HG03565 (cell line): ENCODE data around the gene CELSR1.

Source experiments
- ATAC-seq: cut with Tn5 transposase; IDR thresholded peaks from one replicate; pipeline ENCODE4 v1.9.1; 2021; ENCODE audit warnings: mild to moderate bottlenecking, moderate library complexity; ENCODE audit not compliant: unreplicated experiment

CELSR1 gene

DNA sequence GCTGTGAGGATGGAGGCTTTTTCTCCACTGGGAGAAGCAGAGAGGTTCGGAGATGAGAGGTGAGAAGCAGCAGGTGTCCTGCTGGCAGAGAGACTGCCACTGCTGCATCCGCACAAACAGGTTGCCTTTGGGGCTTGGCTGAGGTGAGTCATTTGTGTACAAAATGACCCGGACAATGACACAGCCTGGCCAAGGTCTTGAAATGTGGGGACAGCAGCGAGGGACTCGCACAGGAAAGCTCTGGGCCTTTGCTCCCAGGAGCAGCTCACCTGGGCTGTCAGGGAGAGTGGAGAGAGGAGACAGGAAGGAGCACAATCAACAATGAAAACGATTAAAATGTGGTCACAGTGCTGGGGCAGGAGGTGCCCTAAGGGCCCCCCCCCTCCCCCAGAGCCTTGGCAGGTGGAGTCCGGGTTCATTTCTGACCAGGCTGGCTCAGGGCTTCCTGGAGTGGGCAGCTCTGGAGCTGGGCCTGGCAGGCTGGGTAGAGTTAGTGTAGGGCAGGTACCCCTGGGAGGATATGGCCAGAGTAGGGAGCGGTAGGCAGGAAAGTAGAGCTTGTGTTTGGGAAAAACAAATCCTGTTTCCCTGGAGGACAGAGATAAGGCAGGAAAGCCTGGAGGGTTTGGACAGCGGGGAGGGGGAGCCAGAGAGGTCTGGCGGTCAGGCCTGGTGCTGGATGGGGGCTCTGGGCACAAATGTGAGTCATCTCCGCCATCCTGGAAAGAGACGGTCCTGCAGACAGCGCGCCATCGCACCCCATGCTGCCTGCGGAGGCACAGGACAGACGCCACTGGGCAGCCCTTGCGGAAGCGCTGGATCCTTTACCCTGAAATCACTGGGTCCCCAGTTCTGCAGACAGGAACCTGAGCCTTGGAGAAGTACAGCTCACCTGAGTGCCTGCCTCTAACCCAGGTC is 37.8 kb upstream of the CELSR1 start:
- ATAC-seq = no peak

DNA sequence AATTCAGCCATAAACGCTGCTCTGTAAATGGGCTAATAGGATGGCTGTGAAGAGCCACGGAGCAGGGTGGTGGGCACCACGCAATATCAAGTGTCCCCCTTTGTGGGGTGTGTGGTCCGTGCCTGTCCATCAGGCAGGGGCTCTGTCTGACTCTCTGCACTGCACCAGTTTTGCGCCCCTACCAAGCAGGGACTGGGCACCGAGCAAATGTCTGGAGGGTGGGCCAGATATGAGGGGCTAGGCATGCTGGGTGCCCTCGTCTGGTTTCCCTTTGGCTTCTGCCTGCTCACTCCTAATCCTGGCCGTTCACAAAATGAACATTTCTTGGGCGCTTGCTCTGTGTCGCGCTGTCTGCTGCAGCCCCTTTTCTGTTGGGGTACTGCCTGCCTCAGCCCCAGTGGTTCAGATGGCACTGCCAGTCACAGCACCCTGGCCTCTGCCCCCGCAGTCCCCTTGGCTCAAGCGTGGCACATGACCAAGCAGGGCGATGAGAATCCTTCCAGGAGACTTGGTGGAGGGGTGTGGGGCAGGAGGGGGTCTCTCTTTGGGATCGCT is 37.1 kb upstream of the CELSR1 start:
- no peak for ATAC-seq

DNA sequence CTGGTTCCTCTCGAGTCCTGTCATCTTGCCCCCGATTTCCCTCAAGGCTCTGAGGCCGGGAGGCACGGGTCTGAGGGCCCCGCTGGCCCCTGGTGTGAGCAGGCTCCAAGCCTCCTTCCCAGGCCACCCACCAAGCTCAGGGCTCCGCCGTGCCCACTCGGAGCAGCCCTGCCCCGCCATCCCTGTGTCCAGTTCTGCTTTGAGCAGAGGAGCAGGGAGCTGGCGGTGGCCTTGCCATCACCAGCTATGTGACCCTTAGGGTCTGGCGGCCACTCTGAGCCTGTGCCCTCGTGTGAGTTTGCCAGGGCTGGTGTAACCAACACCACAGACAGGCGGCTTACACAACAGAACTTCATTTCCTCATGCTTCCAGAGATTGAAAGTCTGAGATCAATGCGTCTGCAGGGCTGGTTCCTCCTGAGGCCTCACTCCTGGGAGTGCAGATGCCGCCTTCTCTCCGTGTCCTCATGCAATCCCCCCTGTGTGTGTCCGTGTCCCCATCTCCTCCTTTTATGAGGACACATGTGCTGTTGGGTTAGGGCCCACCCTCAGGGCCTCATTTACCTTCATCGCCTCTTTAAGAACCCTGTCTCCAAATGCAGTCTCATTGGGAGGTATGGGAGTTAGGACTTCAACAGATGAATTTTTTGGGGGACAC is 36.5 kb upstream of the CELSR1 start:
- ATAC-seq = no peak

DNA sequence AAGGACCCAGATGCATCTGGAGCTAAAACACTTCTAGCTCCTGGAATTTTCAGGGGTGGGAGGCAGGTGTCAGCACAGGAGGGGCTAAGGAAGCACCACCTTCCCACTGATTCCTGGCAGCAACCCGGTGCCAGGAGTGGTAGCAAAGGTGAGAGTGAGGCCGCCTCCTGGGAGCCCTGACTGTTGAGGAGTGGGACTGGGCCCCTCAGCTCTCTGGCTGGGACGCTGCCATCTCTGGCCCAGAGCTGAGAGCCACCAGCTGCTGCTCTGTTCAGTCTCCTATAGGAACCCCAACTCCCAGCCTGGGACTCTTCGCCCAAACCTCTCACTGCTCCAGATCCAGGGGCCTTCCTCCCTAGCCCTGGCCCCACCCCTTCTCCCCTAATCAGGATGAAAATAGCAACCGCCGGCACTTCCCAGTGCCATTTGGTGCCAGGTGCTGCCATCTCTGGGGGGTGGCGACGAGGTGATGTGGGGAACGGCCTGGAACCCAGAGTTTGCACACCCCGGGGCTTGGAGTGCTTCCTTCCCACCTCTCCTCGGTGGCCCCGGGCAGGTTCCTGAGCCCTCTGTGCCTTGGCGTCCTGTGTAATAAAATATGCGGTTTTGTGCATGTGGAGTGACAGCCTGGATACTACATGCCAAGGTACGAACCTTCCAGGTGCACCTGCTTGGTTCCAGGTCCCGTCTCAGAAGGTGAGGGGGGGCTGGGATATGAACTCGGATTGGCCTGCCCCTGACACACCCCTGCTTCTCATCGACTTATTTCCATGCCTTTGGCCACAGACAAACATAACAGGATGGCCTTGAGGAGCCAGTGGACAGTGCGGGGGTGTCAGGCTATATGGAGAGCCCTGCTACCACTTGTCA is 35.7 kb upstream of the CELSR1 start:
- no peak for ATAC-seq

DNA sequence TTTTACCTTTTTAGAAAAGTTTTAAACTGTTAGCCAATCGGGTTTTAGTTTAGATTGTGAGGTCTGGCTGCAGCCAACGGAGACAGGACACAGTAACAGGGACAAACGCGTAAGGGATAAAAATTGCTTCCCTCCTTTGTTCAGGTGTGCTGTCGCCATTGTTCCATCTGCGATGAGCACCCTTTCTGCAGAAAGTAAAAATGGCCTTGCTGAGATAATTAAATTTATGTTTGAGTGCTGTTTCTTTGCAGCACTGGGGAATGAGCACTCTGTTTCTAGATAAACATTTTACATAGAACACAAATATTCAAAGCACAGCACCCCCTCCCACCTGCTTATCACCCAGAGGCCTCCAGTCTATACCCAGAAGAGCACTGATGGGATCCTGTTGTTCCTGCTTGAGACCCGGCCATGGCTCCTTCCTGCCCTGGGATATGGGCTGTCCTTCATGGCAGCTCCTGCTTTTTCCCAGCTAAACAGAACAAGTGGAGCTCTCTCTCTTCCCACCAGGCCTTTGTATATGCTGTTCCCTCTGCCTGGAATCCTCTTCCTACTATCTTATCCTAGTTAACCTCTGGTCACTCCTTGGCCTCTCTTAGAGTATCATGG is 34.3 kb upstream of the CELSR1 start:
- ATAC-seq = no peak

DNA sequence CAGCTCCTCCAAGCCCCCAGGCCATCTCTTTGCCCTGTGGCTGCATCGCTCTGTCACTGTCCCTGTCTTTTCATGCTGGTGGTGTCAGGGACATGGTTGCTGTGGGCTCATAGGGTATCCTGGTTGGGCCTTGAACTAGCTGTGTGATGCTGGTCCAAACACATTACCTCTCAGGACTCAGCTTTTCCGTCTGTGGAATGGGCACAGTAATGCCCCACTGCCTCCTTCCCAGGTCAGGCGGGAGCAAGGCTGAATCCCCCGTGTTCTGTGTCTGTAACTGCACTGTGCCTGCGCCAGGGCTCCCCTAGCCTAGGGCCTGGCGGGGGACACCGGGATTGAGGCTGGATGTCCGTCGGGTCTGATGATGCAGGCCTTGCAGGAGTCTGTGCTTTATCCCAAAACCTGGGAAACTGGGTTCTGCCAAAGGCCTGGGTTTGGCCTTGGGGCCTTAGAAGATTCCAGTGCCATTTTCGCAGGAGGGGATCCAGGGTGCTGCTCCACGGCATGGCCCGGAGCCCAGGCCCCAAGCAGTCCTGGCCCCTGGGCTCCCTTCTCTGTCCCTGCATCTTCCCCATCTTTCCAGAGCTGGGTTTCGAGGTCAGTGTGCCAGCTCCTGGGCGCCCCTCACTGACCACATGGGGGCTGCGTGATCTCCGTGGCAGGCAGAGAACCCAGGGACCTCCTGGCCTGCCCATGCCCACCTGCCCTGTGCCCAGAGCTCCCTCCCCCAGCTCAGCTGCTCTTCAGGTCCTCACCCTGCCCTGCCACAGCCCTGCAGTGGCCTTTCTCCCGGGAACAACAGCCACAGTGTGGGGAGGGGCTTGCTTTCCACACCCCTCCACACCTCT is 32.7 kb upstream of the CELSR1 start:
- no peak for ATAC-seq

DNA sequence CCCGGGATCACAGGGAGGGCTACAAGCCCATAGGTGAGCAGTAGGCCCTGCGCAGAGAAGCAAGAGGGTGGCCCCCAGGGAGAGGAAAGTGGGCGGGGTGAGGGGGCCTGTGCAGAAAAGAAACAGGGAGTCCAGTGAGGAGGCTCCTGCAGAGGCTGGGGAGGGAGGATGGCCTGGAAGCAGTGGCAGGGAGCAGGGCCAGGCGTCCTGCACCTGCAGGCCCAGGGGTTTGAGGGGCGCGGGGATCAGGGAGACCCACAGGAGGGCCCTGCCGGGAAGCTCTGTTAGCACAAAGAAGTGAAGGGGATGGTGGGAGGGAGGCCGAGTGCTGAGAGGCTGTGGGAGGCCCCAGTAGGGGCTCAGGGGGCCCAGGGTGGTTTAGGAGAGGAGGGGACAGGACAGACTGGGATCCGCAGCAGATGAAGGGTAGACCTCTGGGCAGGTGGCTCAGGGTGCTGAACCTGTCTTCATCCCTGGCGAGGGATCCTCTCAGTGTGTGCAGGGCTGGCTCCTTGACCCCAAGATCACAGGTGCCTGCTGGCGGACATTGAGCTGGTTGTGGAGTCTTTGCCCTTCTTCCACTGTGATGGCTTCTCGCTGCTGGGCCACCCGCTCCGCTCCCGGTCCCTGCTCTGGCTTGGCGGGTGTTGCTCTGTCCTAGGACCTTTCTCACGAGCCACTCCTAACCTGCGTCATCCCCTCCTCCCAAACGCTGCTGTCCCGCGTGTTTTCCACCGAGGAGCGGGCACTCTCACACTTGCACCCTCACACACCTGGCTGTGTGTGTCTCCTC is 31.8 kb upstream of the CELSR1 start:
- ATAC-seq = no peak

DNA sequence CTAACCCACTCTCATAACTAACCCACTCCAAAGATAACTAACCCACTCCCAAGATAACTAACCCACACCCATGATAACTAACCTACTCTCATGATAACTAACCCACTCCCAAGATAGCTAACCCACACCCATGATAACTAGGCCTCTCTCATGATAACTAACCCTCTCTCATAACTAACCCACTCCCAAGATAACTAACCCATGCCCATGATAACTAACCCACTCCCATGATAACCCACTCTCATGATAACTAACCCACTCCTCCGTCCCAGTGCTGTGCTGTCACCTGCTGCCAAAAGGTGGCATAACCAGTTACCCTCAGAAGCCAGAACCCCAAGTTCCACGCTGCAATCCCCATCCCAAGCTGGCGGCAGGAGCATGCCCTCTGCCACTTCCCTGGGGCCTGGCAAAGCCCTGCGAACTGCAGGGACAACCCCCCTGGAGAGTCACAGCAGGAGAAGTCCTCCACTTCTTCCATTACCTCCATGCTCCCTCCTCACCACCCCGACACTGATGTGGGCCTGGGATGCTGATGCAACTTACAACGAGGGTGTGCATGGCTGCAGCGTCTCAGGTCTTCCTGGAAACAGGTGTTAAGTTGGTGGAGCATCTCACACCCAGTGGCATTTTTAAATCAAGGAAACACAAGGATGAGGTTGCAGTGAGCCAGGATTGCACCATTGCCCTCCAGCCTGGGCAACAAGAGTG is 30.8 kb upstream of the CELSR1 start:
- no peak for ATAC-seq

DNA sequence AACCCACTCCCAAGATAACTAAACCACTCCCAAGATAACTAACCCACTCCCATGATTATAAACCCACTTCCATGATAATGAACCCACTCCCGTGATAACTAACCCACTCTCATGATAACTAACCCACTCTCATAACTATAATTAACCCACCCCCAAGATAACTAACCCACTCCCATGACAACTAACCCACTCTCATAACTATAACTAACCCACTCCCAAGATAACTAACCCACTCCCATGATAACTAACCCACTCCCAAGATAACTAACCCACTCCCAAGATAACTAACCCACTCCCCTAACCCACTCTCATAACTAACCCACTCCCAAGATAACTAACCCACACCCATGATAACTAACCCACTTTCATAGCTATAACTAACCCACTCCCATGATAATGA is 30.1 kb upstream of the CELSR1 start:
- no peak for ATAC-seq

DNA sequence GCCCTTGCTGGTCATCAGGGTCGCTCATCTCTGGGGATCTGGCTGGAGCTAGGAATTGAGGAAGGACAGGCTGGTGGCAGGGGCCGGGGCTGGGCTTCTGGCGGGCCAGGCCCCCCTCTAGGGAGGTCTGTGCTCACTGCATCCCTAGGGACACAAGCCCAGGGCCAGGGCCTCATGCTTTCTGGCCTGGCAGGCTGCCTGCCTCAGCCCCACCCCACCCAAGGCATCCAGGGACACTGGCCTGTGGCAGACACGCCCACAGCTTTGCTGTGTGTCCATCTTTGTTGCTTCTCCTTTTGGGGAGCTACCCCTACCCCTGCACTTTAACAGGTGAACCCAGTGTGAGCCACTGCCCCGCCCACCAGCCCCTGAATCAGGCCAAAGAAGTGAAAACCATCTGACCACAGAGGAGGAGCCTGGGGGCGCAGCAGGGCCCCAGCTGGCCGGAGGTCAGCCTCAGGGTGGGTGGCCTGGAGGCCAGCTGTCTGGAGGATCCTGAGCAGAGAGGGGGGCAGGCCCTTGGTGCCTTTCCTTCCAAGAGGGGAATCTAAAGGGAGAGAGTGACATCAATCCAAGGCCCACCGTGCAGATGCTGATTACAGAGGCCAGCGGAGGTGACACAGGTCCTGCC is 26.8 kb upstream of the CELSR1 start:
- no peak for ATAC-seq

DNA sequence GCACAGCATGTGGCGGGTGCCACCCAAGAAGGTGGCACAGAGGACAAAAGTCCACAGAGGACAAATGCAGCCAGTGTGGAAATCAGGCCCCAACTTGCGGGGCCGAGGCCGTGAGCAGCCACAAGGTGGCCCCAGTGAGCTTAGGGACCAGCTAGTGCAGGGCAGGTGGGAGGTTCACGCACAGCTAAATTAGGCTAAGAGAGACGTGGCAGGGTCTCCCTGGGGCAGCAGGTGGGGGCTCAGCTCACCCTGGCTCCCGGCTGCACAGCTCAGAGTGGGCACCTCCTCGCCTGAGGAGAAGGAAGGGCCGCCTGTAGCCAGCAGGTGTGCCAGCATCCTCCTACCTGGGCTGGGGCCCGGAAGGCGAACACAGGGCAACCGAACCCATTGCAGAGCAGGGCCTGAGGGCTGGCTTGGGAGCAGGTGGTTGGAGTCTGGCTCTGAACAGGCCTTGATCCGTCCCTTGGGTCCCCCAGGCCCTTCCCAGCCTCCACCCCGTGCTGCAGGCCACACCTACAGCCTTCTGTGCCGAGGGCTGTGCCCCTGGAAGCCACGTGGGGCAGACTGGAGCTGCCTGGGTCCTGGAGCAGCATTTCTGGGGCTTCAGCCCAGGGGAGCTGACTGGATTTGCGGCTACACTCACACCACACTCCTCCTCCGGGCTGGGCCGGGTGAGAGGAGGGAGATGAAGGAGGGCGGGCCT is 26.1 kb upstream of the CELSR1 start:
- no peak for ATAC-seq

DNA sequence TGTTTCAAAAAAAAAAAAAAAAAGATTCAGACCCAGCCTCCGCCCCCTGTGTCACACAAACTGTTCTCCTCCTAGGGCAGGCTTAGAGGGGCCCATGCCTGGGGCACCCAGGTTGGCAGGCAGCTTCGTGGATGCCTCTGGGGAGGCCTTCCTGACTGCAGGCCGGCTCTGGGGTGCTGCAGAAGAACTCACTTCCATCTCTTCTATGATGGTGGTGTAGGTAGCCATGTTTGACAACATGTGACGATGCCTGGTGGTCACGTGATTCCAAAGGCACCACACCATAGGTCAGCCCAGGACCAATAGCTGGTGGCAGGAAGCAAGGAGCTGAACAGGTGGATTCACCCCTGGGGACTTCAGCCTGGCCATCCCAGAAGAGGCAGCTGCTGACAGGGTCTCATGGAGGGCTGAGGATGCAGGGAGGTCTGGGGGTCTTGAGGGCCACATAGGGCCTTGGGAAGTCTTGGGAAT is 24.1 kb upstream of the CELSR1 start:
- no peak for ATAC-seq

DNA sequence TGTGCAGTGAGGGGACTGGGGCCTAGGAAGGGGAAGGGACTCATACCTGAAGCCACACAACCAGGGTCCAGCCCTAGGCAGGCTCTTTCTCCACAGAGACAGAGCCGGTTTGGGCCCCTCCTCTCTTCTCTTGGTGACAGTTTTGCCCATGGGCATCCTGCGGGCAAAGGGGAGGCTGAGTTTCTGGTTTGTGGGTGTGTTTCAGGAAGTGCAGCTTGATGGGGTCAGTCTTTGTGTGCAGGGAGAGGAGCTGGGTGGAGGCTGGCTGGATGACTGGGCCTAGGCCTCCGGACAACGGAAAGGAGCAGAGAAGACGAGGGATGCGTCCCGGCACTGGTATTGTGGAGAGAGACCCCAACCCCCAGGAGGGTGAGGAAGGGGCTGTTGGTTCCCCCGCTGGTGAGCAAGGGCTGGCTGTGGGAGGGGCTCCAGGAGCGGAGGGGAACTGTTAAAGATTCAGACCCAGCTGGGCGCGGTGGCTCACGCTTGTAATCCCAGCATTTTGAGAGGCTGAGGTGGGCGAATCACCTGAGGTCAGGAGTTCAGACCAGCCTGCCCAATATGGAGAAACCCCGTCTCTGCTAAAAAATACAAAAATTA is 23.4 kb upstream of the CELSR1 start:
- ATAC-seq = no peak

DNA sequence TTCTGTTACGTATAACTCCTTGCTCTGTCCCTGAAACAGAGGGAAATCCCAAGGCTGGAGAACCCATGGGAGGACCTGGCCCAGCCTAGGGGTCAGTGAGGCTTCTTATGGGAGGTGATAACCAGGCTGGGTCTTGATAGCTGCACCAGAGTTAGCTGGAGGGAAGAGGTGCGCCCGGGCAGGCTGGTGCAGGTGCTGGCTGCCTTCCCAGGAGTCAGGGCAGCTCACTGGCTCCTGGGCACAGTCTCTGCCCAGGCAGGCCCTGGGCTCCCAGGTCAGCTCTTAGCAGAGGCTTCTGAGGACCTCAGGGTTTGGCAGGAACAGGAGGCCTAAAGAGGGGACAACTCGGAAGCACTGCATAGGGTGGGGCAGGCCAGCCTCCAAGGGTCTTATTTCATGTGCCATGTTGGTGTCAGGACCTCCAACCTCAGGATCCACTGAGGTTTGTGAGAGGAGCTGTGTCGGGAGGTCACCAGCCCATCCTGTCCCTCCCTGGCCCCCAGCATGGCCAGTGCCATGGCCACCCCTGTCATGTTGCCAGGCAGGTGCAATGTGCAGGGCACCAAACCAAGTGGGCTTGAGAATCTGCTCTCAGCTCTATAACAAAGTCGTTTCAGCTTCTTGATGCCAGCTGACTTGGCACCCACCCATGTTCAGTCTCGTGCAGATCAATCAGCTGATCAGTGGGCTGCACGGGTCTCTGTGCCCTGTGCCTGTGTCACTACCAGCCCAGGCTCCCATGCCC is 20.5 kb upstream of the CELSR1 start:
- ATAC-seq = no peak

DNA sequence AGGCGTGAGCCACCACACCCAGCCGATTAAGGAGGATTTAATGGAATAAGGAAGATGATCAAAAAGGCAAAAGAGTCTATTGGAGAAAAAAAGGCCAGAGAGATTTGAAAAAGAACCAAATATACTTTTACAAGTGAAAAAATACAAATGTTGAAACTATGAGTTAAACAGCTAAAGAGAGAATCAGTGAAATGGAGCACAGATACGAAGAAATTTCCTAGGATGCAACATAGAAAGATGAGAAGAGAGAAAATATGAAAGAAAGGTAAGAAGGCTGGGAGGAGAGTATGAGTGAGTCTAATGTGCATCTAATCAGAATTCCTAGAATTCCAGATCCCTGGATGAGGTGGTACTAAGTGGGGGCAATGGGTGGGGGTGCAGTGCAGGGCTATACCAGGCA is 19.4 kb upstream of the CELSR1 start:
- ATAC-seq = no peak

DNA sequence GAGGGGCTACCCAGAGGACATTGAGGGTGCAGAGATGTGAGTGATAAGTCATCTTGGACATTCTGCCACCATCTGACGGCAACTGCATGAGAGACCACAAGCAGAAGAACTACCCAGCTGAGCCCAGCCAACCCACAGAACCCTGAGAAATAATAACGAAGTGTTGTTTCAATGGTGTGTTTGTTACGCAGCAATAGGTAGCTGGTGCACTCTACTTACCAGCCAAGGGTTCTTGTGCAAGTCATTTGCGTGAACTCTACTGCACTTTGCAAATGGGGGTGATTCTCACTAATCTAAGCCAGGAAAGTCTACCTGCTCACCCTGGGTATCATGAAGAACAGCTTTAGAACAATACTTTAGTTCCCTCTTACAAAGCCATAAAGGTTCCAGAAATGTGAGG is 15.8 kb upstream of the CELSR1 start:
- ATAC-seq = no peak
